H1 (cell line): ENCODE measurements around the gene CMIP. TPM values are rescaled to one million over a fixed set of nuclear protein-coding genes. Genes with fewer than 3 reads are reported as not detected.

Experiments
- CTCF ChIA-PET: fragments of 300-600 bp; sonication (Branson Sonifier 250); formaldehyde crosslinking; loops from one replicate; lab custom pipeline; 2021; ENCODE audit not compliant: partially characterized antibody; lab: Charles Lee
- POLR2A ChIA-PET: fragments of 300-600 bp; sonication (Branson Sonifier 250); formaldehyde crosslinking; loops from one replicate; lab custom pipeline; 2021; ENCODE audit warnings: inconsistent platforms; ENCODE audit not compliant: partially characterized antibody; lab: Charles Lee
- DNase-seq, 2 experiments: peaks; one replicate each; pipeline versions ENCODE4 v3.0.0 to v3.0.0-alpha.2; 2010 to 2022; ENCODE audit warnings: low spot score in 2 of 2, low read depth in 1 of 2, mixed read lengths in 1 of 2
- FAIRE-seq: peaks from 2 replicates; lab custom pipeline; 2011; peaks lifted over from hg19 to GRCh38; lab: Jason Lieb, UNC
- H2AFZ ChIP-seq: 2 replicates; pipeline ENCODE4 v1.8.1; 2012; ENCODE audit warnings: low read length, inconsistent platforms
- H2AK5ac ChIP-seq: 2 replicates; pipeline ENCODE4 v1.6.1; 2013; ENCODE audit warnings: low read depth, low read length
- H2BK120ac ChIP-seq: replicated peaks from 2 replicates; pipeline ENCODE3; 2013; ENCODE audit warnings: low read depth, low read length, inconsistent platforms
- H2BK12ac ChIP-seq: 2 replicates; pipeline ENCODE4 v1.6.1; 2013; ENCODE audit warnings: low read depth, low read length
- H2BK15ac ChIP-seq: 2 replicates; pipeline ENCODE4 v1.6.1; 2013; ENCODE audit warnings: low read length
- H2BK20ac ChIP-seq: 2 replicates; pipeline ENCODE4 v1.6.1; 2013; ENCODE audit warnings: low read length
- H2BK5ac ChIP-seq: 2 replicates; pipeline ENCODE4 v1.6.1; 2013; ENCODE audit warnings: low read depth, low read length
- H3K14ac ChIP-seq: 2 replicates; pipeline ENCODE4 v1.6.1; 2013; ENCODE audit warnings: inconsistent platforms; ENCODE audit not compliant: insufficient read length
- H3K18ac ChIP-seq: 2 replicates; pipeline ENCODE4 v1.6.1; 2013; ENCODE audit warnings: low read length; ENCODE audit errors: extremely low read depth
- H3K23ac ChIP-seq: 2 replicates; pipeline ENCODE4 v1.6.1; 2013; ENCODE audit warnings: inconsistent platforms; ENCODE audit not compliant: insufficient read length
- H3K23me2 ChIP-seq: 2 replicates; pipeline ENCODE4 v1.6.1; 2013; ENCODE audit warnings: low read depth, low read length
- H3K27ac ChIP-seq: 2 replicates; pipeline ENCODE4 v1.6.1; 2011; ENCODE audit warnings: low read depth, low read length, inconsistent platforms
- H3K27me3 ChIP-seq, 4 experiments: replicated peaks in 1 of 4; 1 replicate in 1 of 4; 2 replicates in 3 of 4; pipeline versions ENCODE4 v1.6.1 to v1.8.1; 2011 to 2013; ENCODE audit warnings: low read length in 3 of 4, mild to moderate bottlenecking in 3 of 4, inconsistent platforms in 2 of 4, mixed read lengths in 2 of 4, moderate library complexity in 1 of 4; ENCODE audit not compliant: control insufficient read depth in 3 of 4, insufficient read depth in 3 of 4; ENCODE audit errors: extremely low read depth in 1 of 4
- H3K36me3 ChIP-seq, 4 experiments: 2 replicates each; pipeline versions ENCODE4 v1.6.1 to v1.8.1; 2011 to 2013; ENCODE audit warnings: mild to moderate bottlenecking in 4 of 4, low read length in 3 of 4, moderate library complexity in 2 of 4, control low read depth in 1 of 4, inconsistent platforms in 1 of 4; ENCODE audit not compliant: insufficient read depth in 4 of 4, control insufficient read depth in 2 of 4
- H3K4ac ChIP-seq: replicated peaks from 2 replicates; pipeline ENCODE3; 2013; ENCODE audit warnings: low read length, low read depth, mixed read lengths, inconsistent platforms; ENCODE audit not compliant: insufficient read length
- H3K4me1 ChIP-seq, 4 experiments: replicated peaks in 1 of 4; 1 replicate in 1 of 4; 2 replicates in 3 of 4; pipeline versions ENCODE4 v1.6.1 to v1.8.1; 2011 to 2013; ENCODE audit warnings: low read length in 3 of 4, inconsistent platforms in 2 of 4, mixed read lengths in 1 of 4; ENCODE audit not compliant: insufficient read depth in 4 of 4, control insufficient read depth in 3 of 4
- H3K4me2 ChIP-seq, 2 experiments: 2 replicates each; pipeline versions ENCODE4 v1.6.1 to v1.8.1; 2011 to 2013; ENCODE audit warnings: low read depth in 2 of 2, low read length in 2 of 2, control low read depth in 1 of 2, inconsistent platforms in 1 of 2, mild to moderate bottlenecking in 1 of 2; ENCODE audit not compliant: insufficient read depth in 1 of 2
- H3K4me3 ChIP-seq, 4 experiments: fragments of 200-600, 300-600 bp in 1 of 4; sonication (generic), shearing (Covaris generic), sonication (Bioruptor Twin) in 1 of 4; 2 replicates each; pipeline versions ENCODE4 v1.5.1 to v1.8.1; 2011 to 2016; ENCODE audit warnings: low read length in 4 of 4, low read depth in 3 of 4, control low read depth in 2 of 4, inconsistent platforms in 2 of 4, mild to moderate bottlenecking in 2 of 4, mixed read lengths in 1 of 4, moderate library complexity in 1 of 4; ENCODE audit not compliant: insufficient read depth in 2 of 4; ENCODE audit errors: extremely low read depth in 1 of 4
- H3K56ac ChIP-seq: replicated peaks from 2 replicates; pipeline ENCODE3; 2013; ENCODE audit warnings: low read depth, mild to moderate bottlenecking, mixed read lengths, low read length, inconsistent platforms; ENCODE audit not compliant: insufficient read length
- H3K79me1 ChIP-seq: 2 replicates; pipeline ENCODE4 v1.6.1; 2013; ENCODE audit warnings: low read depth, low read length, control low read depth
- H3K79me2 ChIP-seq, 2 experiments: 2 replicates each; pipeline versions ENCODE4 v1.6.1 to v1.8.1; 2012 to 2013; ENCODE audit warnings: low read length in 2 of 2, mild to moderate bottlenecking in 2 of 2, inconsistent platforms in 1 of 2; ENCODE audit not compliant: insufficient read depth in 2 of 2, control insufficient read depth in 1 of 2
- H3K9ac ChIP-seq, 4 experiments: replicated peaks in 1 of 4; 1 replicate in 1 of 4; 2 replicates in 3 of 4; pipeline versions ENCODE4 v1.6.1 to v1.8.1; 2011 to 2013; ENCODE audit warnings: low read depth in 3 of 4, low read length in 3 of 4, control low read depth in 2 of 4, mild to moderate bottlenecking in 2 of 4, moderate library complexity in 2 of 4, inconsistent platforms in 1 of 4; ENCODE audit errors: extremely low read depth in 1 of 4
- H3K9me3 ChIP-seq, 2 experiments: 2 replicates each; pipeline versions ENCODE4 v1.6.1 to v1.8.1; 2012 to 2013; ENCODE audit warnings: mild to moderate bottlenecking in 2 of 2, moderate library complexity in 2 of 2, control low read depth in 1 of 2, inconsistent platforms in 1 of 2, low read depth in 1 of 2, low read length in 1 of 2, mixed read lengths in 1 of 2; ENCODE audit not compliant: insufficient read depth in 2 of 2
- H4K20me1 ChIP-seq, 2 experiments: replicated peaks in 1 of 2; 2 replicates each; pipeline versions ENCODE3 to v1.8.1; 2011 to 2013; ENCODE audit warnings: inconsistent platforms in 2 of 2, low read length in 2 of 2, mild to moderate bottlenecking in 1 of 2; ENCODE audit not compliant: insufficient read depth in 2 of 2, control insufficient read depth in 1 of 2
- H4K5ac ChIP-seq: 2 replicates; pipeline ENCODE4 v1.6.1; 2013; ENCODE audit warnings: low read length, low read depth, mixed read lengths, inconsistent platforms; ENCODE audit not compliant: insufficient read length
- H4K8ac ChIP-seq: 2 replicates; pipeline ENCODE4 v1.8.0; 2013; ENCODE audit warnings: mild to moderate bottlenecking, moderate library complexity, low read length, inconsistent platforms; ENCODE audit not compliant: insufficient read depth; ENCODE audit errors: extremely low read depth
- H4K91ac ChIP-seq: replicated peaks from 2 replicates; pipeline ENCODE3; 2013; ENCODE audit warnings: low read length, mixed read lengths, inconsistent platforms; ENCODE audit not compliant: insufficient read length
- CEBPB ChIP-seq: IDR thresholded peaks from 2 replicates; pipeline ENCODE4 v1.6.1; 2012; ENCODE audit warnings: low read depth, low read length
- GABPA ChIP-seq: IDR thresholded peaks from 2 replicates; pipeline ENCODE4 v1.6.1; 2011; ENCODE audit warnings: mild to moderate bottlenecking, low read length, moderate library complexity, borderline replicate concordance; ENCODE audit not compliant: insufficient read depth
- HDAC6 ChIP-seq: IDR thresholded peaks from one replicate; pipeline ENCODE4 v1.7.1; 2012; ENCODE audit warnings: low read depth, mild to moderate bottlenecking, inconsistent platforms, low read length, moderate library complexity
- JUND ChIP-seq: IDR thresholded peaks from 2 replicates; pipeline ENCODE4 v1.6.1; 2011; ENCODE audit warnings: mild to moderate bottlenecking, improper control_type of control experiment, low read length
- MAFK ChIP-seq: IDR thresholded peaks from 2 replicates; pipeline ENCODE4 v1.6.1; 2012; ENCODE audit warnings: low read depth, mild to moderate bottlenecking, improper control_type of control experiment, low read length
- RAD21 ChIP-seq, 2 experiments: IDR thresholded peaks in 1 of 2; conservative IDR thresholded peaks in 1 of 2; 2 replicates each; pipeline ENCODE4 v1.6.1; 2011; ENCODE audit warnings: low read depth in 2 of 2, low read length in 2 of 2, improper control_type of control experiment in 1 of 2, inconsistent platforms in 1 of 2, mild to moderate bottlenecking in 1 of 2, moderate library complexity in 1 of 2
- YY1 ChIP-seq: IDR thresholded peaks from 2 replicates; pipeline ENCODE4 v1.6.1; 2011; ENCODE audit warnings: low read depth, mild to moderate bottlenecking, low read length
- WGBS, 2 experiments: shearing (Covaris generic) in 1 of 2; methylation state at CpG; one replicate each; pipeline versions ENCODE4 v1.1.6 to v1.1.7; 2013 to 2015; ENCODE audit warnings: low lambda C conversion rate in 2 of 2, mixed read lengths in 2 of 2, inconsistent platforms in 1 of 2, low coverage in 1 of 2, missing lambda C conversion rate in 1 of 2; ENCODE audit not compliant: insufficient replicate concordance in 2 of 2, insufficient coverage in 1 of 2, insufficient read length in 1 of 2; ENCODE audit errors: extremely low coverage in 1 of 2, missing lambda C conversion rate in 1 of 2; 5-methylcytosine and 5-hydroxymethylcytosine counted together
- polyA plus RNA-seq, 7 experiments: library from polyadenylated mRNA; depleted of rRNA in 3 of 7; stranded (reverse) in 5 of 7; unstranded in 2 of 7; fragments of >200 nt in 5 of 7; fragments of 200-250 nt in 2 of 7; gene quantifications; 1 replicate in 5 of 7; 2 replicates in 1 of 7; 4 replicates in 1 of 7; pipeline versions ENCODE4 v1.2.1 to v1.2.3, GENCODE V29; 2011 to 2013; ENCODE audit warnings: missing spikeins in 2 of 7, mixed read lengths in 2 of 7
- total RNA-seq: library from RNA; stranded (reverse); fragmentation: NEBNext Ultra II Directional; extraction: Animal tissue kit (Norgen Biotek cat#: 25700); gene quantifications from 2 replicates; pipeline ENCODE4 v1.2.1, GENCODE V29; 2021
- TF ChIP-seq, protein P1 (sequence below): IDR thresholded peaks from 2 replicates; pipeline ENCODE4 v1.6.1; 2011; ENCODE audit warnings: low read depth, mild to moderate bottlenecking, low read length; ENCODE audit not compliant: insufficient read depth
- TF ChIP-seq, protein P2 (sequence below): IDR thresholded peaks from 2 replicates; pipeline ENCODE4 v1.6.1; 2012; ENCODE audit warnings: inconsistent platforms

CMIP gene
- total and polyA plus RNA-seq, 2 of the 8 experiments (the other 6 are each of a cell fraction or from before 2014, with no cell fraction given) = 7.9 to 53.2 TPM

DNA sequence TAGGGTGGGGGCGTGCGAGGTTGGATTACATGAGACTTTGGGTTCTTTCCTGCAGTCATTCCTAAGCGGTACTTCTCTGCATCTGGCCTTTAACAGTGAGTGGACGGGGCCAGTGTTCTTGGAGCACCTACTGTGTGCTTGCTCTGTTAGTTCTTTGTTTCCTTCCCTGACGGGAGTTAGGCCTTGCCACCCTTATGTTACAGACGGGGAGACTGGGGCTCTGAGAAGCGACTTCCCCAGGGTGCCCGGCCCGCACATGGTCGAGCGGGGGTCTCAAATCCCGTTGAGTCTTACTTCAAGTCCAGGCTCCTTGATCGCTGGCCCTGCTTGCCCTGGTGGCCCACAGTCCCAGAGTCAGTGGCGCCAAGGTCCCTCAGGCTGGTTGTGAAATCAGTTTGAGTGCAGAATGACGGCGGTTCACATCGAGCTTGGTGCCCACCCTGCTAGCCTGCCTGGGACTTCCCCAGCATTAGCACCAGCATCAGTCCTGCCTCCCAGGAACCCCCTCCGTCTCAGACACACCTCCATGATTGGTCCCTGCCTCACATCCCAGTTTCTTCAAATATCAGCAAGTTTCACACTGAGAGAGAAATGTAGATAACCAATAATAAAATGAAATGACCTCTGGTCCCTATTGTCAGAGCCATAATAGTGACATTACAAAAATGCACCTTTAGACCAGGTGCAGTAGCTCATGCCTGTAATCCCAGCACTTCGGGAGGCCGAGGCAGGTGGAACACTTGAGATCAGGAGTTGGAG, 128.0 kb downstream of the CMIP start:
- ChIA-PET POLR2A (no interaction called here), CTCF (interaction anchor here (0.7 to 1.8 kb wide), 5 partner anchors 10 to 118 kb away, joined by 3 to 7 read pairs (median 4); no protein-coding TSS in a partner anchor)
- Histone ChIP-seq H3K9me3 (no peaks in the 10 kb centered on the region), H3K79me1 (peaks cover 28% of the 10 kb centered on the region), H3K14ac (no peak overlapping the region), H4K5ac (no peak overlapping the region), H3K27me3 (no peaks in the 10 kb centered on the region), H4K91ac (no peak overlapping the region), H2AFZ (no peak overlapping the region), H3K9ac (no peak overlapping the region), H2BK12ac (no peak overlapping the region), H3K79me2 (peaks cover 0 to 60% of the 10 kb centered on the region in 2 experiments; a peak in 2 of 4 replicates), H3K23ac (no peak overlapping the region), H3K36me3 (no peaks in the 10 kb centered on the region; a peak in 1 of 8 replicates), H3K4me2 (no peak overlapping the region), H2AK5ac (no peak overlapping the region), H3K23me2 (peaks cover 7% of the 10 kb centered on the region; the same call in 1 of the 2 replicates), H2BK20ac (no peak overlapping the region), H2BK120ac (no peak overlapping the region), H3K18ac (no peak overlapping the region), H4K8ac (no peak overlapping the region), H2BK15ac (no peak overlapping the region), H3K27ac (no peak overlapping the region), H3K4me1 (peaks cover 0 to 11% (median 4%) of the 10 kb centered on the region in 4 experiments; a peak in 5 of 7 replicates), H3K4me3 (no peak overlapping the region), H3K4ac (no peak overlapping the region), H3K56ac (no peak overlapping the region), H4K20me1 (peaks cover 8 to 33% of the 10 kb centered on the region in 2 experiments), H2BK5ac (no peak overlapping the region)
- DNase-seq (no peak), FAIRE-seq (no peak)
- WGBS, 2 experiments = 91% methylated on average over 20 of the region's 20 CpGs; no CpG with 5 or more reads in 1 of the 2 experiments
- no peak for TF ChIP-seq RAD21 (IDR thresholded peaks at IDR 0.05 in 1 of 2, conservative IDR thresholded peaks at IDR 0.05 in 1 of 2; ENCODE audit: low read depth in 2 of 2, low read length in 2 of 2)
- TF ChIP-seq, protein P1, sequence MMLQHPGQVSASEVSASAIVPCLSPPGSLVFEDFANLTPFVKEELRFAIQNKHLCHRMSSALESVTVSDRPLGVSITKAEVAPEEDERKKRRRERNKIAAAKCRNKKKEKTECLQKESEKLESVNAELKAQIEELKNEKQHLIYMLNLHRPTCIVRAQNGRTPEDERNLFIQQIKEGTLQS = no peak
- TF ChIP-seq YY1 = no peak
- no peak for TF ChIP-seq MAFK
- TF ChIP-seq CEBPB = no peak
- no peak for TF ChIP-seq GABPA
- TF ChIP-seq, protein P2, sequence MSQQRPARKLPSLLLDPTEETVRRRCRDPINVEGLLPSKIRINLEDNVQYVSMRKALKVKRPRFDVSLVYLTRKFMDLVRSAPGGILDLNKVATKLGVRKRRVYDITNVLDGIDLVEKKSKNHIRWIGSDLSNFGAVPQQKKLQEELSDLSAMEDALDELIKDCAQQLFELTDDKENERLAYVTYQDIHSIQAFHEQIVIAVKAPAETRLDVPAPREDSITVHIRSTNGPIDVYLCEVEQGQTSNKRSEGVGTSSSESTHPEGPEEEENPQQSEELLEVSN = no peak
- no peak for TF ChIP-seq JUND
- TF ChIP-seq HDAC6 = no peak
